Glomerular endothelial cell (primary cell): ENCODE data around the gene CCDC68. TPM values are rescaled to one million over a fixed set of nuclear protein-coding genes. Genes with fewer than 3 reads are reported as not detected.
"Not testable (repeated sequence)": the region's sequence is repeated elsewhere in the genome, so short reads cannot be mapped to it uniquely, and the experiment has no call there.

ENCODE experiments used
- DNase-seq: peaks from one replicate; pipeline ENCODE4 v3.0.0-alpha.2; 2011; ENCODE audit warnings: low read depth, low spot score; ENCODE audit errors: extremely low read depth
- total RNA-seq: library from RNA; depleted of rRNA; stranded (reverse); fragments of >200 nt; gene quantifications from 2 replicates; pipeline ENCODE4 v1.2.3, GENCODE V29; 2015

Gene CCDC68, protein sequence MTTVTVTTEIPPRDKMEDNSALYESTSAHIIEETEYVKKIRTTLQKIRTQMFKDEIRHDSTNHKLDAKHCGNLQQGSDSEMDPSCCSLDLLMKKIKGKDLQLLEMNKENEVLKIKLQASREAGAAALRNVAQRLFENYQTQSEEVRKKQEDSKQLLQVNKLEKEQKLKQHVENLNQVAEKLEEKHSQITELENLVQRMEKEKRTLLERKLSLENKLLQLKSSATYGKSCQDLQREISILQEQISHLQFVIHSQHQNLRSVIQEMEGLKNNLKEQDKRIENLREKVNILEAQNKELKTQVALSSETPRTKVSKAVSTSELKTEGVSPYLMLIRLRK
- 0.97 and 3.2 TPM in 2 replicates for total RNA-seq

DNA sequence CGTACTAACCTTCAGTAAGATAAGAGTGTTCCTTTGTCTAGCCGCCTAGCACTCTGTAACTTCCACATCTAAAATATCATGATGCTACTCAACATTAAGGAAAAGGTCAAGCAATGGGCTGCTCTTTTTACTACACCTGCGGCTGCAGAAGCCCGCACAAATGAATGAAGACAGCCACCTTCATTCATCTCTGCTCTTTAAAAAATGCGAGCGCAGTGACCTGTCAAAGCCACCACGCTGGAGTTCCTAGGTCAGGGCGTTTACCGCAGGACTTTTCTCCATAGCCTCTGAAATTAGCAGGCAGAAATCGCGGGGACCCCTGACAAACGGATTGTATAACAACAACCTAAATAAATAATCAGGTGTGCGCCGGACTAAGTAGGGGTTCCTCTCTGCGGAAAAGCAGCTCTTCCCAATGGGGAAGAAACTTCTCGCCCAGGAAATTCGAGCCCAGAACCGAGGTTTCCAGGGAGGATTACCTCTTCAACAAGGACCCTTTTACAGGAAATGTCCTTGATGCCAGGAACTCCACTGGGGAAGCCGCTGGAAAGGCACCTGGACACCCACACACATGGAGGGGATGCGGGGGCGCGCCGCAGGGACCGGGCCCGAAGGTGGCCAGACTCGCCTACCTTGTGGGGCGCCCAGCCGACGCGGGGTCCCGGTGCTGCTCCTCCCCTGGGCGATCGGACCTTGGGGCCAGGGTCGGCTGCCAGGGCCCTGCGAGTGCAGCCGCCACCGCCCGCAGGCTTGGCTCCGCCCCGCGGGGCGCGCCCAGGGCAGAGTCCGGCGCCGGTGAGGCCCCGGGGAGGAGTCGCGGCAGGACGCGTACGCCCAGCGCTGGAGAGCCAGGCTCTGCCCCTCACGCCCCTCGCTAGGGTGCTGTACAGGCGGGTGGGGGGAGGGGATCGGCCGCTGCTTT is at the start of gene CCDC68:
Gene CCDC68 (minus strand): TSS at position 758 of the 922 bp plus-strand sequence. CDS start 16,670 bp downstream, outside the sequence.
- DNase-seq = no peak

DNA sequence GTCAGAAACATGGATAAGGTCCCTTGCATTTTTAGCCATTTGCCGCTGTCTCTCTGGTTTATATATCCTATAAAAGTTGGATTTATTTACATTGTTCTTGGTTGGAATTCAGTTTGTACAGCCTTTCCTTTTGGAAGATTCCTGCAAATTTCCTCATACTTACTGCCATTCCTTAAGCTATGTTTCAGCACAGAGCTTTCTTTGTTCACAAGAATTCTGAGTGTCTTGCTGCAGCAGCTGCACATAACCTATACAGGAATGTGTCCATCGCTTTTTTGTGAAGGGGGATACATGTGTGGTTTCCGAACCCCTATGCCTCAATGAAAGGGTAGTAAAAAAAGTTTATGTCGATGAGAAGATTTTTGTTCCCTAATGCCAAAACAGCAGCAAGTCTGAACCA is 48.3 kb upstream of the CCDC68 start:
- DNase-seq = no peak

DNA sequence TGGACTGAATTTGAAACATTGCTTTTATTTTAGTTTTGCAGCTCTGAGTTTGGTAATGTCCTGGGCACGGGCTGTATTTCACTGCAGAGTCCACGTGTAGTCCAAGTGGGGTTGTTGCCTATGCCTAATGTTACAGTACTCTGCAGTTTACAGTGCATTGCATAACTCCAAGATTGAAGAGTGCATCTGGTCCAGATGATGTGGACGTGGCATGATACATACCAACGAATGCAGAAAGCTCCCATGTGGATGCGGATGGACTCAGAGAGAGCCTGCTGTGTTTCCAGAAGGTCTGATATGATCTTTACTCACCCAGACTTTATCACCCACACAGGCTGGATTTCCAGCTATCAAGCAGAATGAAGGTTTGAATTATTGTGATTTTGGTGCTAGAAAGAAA is 44.4 kb upstream of the CCDC68 start:
- DNase-seq = no peak

DNA sequence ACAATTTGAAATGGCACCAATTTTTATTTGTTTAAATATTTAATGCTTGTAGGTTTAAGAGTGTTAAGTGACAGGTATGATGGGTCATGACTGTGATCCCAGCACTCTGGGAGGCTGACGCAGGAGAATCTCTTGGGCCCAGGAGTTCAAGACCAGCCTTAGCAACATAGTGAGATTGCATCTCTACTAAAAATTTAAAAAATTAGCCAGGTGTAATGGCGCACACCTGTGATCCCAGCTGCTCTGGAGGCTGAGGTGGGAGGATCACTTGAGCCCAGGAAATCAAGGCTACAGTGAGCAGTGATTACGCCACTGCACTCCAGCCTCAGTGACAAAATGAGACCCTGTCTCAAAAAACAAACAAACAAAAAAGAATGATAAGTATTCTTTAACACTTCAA is 43.0 kb upstream of the CCDC68 start:
- DNase-seq = no peak

DNA sequence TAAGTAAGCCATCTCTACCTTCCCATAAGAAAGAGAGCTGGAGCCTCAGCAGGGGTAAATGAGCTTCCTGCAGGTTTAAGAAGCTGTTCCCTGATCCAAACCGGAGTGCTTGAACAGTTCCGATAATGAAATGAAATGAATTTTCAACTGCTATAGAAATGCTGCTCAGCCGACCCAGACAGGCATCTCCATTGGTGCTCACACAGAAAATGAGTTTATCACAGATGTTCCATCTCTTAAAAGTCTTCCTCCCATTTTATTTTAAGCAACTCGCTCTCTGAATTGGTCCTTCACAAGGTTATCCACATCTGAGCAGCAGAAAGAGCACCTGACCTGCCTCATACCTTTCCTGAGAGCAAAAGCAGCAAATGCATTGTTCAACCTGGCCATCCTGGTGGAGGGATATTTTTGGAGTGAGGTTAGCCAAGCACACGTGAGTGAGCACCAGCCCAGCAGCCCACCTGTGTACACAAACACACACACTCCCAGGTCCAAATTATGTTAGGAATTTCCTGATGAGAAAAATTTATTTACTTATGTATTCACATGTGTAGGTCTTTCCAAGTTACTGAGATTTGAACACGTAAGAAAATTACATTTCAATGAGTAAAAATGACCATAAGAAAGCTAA is 42.2 kb upstream of the CCDC68 start:
- DNase-seq = no peak

DNA sequence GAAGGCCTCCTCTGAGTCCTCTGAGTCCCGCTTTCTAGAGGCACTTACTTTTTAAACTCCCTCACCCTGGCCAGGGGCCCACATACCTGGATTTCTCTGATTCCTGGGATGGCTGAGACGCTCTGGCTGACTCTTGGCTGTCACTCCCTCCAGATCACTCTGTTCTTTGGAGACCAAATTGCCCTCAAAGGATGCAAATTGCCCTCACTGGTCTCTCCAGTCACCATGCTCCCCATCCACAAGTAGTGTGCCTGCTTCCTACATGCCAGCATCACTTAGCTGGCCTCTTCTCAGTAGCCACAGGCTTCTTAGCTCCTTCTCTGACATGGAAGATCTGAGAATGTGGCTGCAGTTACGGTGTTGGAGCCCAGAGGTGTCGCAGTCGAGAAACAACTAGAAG is 41.3 kb upstream of the CCDC68 start:
- DNase-seq = no peak

DNA sequence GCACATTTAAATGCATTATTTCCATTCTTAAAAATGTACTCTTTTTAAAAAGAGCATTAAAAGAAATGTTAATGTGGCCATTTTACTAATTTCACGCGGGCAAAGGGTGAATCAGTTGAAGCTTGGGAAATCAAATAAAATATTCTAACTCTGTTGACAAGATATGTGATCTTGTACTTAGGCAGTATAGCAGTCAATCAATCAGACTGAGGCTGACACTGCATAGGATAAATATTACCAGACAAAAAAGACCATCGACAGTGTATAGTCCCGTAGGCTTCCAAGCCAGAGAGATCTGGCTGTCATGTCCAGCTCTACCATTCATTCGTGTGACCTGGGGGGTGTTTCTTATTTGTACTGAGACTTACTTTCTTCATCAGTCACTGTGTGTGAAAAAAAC is 39.8 kb upstream of the CCDC68 start:
- DNase-seq = no peak

DNA sequence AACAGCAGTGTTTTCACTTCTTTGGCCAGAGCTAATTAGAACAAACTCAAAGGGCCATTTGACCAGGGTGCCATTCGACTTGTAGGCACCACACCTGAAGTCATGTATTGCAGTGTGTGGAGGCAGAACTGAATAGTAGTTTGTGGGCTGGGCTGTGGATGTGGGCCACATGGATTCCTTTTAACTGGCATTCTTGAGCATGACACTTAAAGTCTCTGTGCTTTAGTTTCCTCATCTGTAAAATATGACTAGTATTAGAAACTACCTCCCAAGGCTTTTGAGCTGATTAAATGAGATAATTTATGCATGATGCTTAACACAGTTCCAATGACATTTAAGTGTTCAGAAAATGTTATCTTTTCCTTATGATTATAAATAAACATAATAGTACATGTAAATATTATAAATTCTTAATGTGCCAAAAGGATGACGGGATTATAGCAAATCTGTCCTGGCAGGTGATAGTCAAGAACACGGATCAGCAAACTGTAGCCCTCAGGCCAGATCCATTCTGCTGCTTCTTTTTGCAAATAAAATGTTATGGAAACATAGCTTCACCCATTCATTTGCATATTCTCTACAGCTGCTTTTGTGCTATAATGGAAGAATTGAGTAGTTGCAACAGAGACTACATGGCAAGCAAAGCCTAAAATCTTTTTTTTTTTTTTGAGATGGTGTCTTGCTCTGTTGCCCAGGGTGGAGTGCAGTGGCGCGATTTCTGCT is 36.3 kb upstream of the CCDC68 start:
- no peak for DNase-seq

DNA sequence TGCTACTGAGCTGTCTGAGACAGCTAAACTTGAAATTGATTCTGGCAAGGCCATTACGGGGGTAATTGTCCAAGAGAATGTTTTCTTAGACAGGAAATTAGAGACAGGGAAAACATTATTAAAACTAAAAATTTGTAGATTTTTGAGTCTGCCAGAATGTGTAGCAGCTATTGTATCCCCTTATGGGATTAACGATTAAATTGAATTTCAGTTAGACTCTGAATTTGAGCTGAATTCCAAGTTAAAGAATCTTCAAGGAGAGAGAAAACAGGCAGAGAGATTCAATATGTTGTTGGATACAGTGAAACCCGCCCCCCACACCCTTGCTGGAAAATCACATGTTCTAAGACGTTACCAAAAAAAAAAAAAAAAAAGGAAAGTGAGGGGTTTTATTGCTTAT is 32.7 kb upstream of the CCDC68 start:
- DNase-seq = no peak

DNA sequence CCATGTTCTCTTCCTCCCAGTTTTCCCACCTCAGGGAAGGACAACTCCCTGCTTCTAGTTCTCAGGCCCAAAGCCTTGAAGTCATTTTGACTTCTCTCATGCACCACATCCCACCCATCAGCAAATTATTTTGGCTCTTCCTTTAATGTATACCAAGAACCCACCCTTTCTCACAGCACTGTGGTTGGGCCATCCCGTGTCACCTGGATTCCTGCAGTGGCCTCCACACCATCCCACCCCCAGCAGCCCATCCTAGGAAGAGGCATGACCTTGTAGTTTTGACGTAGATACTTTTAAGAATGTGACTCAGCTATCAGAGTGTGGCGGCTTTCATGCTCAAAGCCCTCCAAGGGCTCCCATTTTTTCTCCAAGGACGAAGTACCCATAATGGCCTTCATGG is 25.6 kb upstream of the CCDC68 start:
- no peak for DNase-seq

DNA sequence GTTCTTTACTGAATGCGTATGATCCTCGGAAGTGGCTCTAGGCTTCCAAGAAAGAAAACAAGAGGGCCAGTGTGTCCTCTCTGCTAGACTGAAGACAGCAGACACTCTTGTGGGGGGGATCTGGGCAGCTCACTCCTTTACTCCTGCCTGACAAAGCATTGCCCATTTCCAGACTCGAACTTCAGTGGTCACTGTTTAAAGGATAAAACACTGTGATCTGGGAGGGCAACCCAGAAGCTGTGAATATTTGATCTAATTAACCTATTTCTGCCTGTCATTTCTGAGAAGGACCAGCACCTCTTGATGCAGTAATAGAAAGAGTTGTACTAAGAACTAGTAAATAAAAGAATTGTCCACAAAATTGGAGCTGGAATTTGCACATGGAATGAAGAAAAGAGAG is 24.5 kb upstream of the CCDC68 start:
- DNase-seq = no peak

DNA sequence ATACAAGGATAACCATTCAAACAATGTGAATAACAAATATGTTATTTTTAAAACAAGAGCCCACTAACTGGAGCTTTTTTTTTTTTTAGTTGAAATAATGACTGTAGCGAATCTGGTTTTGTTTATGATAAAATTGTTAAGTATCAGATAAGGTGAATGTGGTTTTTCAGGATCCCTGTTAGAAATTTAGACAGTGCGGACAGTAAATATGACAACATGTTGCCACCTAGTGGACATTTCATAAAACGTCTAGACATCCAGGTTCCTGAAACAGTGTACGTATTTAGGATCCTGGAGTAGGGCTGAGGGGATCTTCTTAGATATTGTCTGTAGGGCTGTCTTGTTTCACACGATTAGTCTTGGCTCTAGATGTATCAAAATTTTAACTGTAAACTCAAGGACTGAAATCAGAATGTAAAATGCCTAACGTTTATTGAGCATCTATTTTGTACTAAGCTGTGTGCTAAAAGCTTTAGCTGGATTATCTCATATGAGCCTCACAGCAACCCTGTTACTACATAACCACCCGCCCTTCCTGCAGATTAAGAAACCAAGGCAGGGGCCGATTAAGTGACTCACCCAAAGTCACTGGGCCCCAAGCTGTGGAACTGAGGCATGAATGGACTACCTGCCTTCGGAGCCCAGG is 23.9 kb upstream of the CCDC68 start:
- peak; percentile 60 for DNase-seq

DNA sequence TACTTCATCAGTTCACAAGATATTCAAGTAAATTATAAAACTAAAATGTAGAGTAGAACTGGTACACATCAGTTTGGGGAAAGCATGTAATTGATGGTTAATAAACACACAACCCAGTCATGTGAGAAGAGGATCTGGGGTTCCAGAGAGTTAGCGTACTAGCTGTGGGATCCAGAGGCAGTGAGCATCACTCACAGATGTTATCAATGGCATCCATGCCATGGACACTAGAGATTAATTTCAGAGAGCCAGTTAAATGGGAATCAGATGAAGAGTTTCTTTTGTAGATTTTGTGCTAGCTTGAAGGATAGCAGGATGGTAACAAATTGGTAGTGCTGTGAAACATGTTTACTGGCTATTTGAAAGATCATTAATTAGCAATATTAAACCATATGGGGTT is 21.8 kb upstream of the CCDC68 start:
- no peak for DNase-seq

DNA sequence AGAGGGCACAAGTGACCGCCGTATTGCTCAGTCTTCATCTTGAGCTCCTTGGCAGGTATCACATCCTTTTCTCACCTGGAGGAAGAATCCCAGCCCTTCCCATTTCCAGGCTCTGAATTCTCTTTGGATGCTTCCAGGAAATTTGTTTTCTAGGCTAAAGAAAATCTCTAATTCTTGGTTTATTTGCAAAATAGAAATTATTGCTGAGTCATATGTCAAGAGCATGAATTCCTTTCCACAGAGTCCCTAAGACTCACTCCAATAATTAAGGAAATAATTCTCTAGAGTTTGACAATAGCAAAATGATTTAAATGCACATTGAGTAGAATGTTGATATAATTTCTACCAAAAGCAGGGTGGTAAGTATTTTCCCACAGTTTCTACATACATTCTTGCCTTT is 16.3 kb upstream of the CCDC68 start:
- DNase-seq = no peak

DNA sequence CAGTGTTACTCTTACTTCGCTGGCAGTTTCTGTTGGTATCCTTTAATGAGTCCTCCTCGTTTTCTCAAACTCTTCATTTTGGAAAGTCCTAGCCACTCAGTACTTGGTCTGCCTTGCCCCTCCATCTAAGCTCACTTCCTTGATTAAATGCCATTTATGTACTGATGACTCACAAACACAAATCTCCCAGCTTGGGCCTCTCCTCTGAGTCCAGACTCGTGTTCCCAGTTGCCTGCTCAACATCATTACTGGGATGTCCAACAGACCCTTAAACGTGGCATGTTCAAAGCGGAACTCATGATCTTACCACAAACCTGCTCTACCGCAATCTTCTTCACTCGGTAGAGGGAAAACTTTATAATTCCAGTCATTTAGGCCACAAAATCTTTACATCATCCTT is 13.8 kb upstream of the CCDC68 start:
- no peak for DNase-seq

DNA sequence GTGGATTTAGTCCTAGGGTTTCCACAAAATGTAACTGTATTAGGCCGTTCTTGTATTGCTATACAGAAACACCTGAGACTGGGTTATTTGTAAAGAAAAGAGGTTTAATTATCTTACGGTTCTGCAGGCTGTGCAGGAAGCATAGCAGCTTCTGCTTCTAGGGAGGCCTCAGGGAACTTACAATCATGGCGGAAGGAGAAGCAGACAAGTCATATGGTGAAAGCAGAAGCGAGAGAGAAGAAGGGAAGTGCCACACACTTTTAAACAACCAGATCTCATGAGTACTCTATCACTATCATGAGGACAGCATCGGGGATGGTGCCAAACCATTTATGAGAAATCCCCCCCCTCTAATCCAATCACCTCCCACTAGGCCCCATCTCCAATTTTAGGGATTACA is 9.5 kb upstream of the CCDC68 start:
- DNase-seq = no peak

DNA sequence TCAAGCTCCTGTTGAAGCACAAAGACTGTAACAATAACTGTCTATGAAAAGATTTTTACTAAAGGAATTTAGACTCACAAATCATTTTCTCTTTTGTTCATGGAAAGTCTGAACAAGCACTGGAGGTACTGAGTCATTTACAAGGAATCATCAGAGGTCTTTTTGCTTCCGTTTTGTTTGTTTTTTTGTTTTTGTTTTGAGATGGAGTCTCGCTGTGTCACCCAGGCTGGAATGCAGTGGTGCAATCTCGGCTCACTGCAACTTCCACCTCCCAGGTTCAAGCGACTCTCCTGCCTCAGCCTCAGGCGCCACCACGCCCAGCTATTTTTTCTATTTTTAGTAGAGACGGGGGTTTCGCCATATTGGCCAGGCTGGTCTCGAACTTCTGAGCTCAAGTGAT is 9.0 kb upstream of the CCDC68 start:
- DNase-seq = not testable (repeated sequence)

DNA sequence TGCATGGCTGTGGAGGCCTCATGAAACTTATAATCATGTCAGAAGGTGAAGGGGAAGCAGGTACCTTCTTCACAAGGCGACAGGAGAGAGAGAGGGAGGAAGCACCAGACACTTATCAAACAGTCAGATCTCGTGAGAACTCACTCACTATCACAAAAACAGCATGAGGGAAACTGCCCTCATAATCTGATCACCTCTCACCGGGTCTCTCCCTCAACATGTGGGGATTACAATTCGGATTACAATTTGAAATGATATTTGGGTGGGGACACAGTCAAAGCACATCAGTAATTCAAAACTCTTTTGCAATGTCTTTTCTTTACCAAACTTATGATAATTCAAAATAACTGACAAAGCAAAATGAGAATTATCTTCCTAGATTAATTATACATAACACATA is 8.5 kb upstream of the CCDC68 start:
- DNase-seq = no peak

DNA sequence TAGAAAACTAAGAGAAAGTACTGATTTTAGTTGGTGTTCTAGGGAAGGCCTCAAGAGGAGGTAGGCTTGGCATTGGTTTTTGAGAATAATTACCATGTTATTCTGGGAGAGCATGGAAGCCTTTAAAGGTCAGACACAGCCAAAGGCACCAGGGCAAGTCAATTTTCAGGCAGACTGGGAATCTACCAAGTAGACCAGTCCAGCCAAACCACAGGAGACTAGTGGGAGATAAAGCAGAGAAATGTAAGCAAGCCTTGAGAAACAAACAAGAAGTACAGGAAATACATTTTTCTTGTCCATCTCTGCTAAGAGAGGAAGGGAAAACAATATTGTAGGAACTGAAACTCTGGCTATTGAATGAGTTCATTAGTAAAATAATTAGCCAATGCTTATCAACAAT is 5.5 kb upstream of the CCDC68 start:
- no peak for DNase-seq

DNA sequence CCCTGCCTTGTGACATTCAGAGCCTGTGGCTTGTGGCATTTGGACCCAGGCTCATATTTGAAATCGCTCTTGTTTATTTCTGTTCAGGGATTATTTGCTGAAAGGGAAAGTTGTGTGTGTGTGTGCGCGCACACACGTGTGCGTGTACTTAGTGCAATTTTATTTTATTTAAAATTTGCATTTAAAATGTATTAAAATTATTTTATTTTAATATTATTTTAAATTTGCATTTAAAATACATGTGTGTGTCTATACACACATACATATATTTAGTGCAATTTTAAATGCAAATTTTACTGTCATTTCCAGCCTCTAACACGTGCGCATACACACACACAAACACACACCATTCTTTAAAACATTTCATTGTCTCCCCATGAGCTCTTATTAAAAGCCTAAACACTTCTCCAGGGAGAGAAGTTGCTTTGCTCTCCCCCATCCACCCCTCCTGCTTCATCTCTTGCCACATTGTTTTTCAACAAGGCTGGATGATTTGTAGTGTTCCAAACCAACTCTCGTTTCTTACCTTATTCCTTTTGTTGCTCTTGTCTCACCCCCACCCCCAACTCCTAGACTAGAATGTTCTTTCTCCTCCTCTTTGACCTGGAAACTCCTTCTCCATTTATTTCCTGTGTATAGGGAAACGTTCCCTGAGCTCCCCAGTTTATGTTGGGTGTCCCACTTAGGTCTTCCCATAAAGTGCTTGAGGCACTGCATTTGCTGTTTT is 3.8 kb upstream of the CCDC68 start:
- DNase-seq = no peak
